AG20443 (cell line): ENCODE data around the gene IL1RN.

Experiments used
- DNase-seq: peaks from one replicate; pipeline ENCODE4 v3.0.0; 2012; ENCODE audit warnings: low spot score, mixed read lengths

IL1RN gene

GRCh38 chr2:113175042-113175628 is 47.7 kb downstream of the IL1RN start:
- no peak for DNase-seq

GRCh38 chr2:113175736-113176695 is 48.6 kb downstream of the IL1RN start:
- no peak for DNase-seq

- no peak for DNase-seq
Observed at GRCh38 chr2:113176696-113177355, 49.4 kb downstream of the IL1RN start.

- no peak for DNase-seq
Observed at GRCh38 chr2:113178069-113178746, 50.8 kb downstream of the IL1RN start.

GRCh38 chr2:113178891-113179290 is 51.5 kb downstream of the IL1RN start:
- DNase-seq = no peak

GRCh38 chr2:113179446-113180045 is 52.1 kb downstream of the IL1RN start:
- DNase-seq = no peak

GRCh38 chr2:113180131-113180946 is 52.9 kb downstream of the IL1RN start:
- DNase-seq = no peak

- DNase-seq = no peak
Observed at GRCh38 chr2:113181258-113182051, 54.1 kb downstream of the IL1RN start.

GRCh38 chr2:113182471-113183260 is 55.3 kb downstream of the IL1RN start:
- DNase-seq = no peak

GRCh38 chr2:113183264-113183663 is 55.9 kb downstream of the IL1RN start:
- DNase-seq = no peak
